Right atrium auricular region (tissue), 2 donors: ENCODE results near the gene CCDC69. TPM values are rescaled to one million over a fixed set of nuclear protein-coding genes. Genes with fewer than 3 reads are reported as not detected.

Experiments
- DNase-seq: peaks from one replicate; pipeline ENCODE4 v3.0.0-alpha.2; 2019; ENCODE audit warnings: low spot score
- H3K27ac ChIP-seq, 2 donors: fragments of 200-600 bp; sonication (generic); 1 replicate in 1 of 2; 2 replicates in 1 of 2; pipeline ENCODE4 v1.5.1; 2016 to 2019
- H3K27me3 ChIP-seq, 2 donors: fragments of 200-600 bp; sonication (generic); one replicate each; pipeline versions ENCODE4 v1.5.1 to v1.6.0; 2017 to 2019
- H3K36me3 ChIP-seq: fragments of 200-600 bp; sonication (generic); one replicate; pipeline ENCODE4 v1.5.1; 2016
- H3K4me1 ChIP-seq, 2 donors: fragments of 200-600 bp; sonication (generic); one replicate each; pipeline versions ENCODE4 v1.5.1 to v1.6.0; 2017 to 2019
- H3K4me3 ChIP-seq, 2 donors: fragments of 200-600 bp; sonication (generic); 1 replicate in 1 of 2; 2 replicates in 1 of 2; pipeline ENCODE4 v1.5.1; 2017 to 2019; ENCODE audit warnings: mild to moderate bottlenecking in 1 of 2, moderate library complexity in 1 of 2
- H3K9me3 ChIP-seq, 2 donors: fragments of 200-600 bp; sonication (generic); one replicate each; pipeline ENCODE4 v1.5.1; 2019
- CTCF ChIP-seq, 2 donors: fragments of 200-600 bp; sonication (generic); IDR thresholded peaks; one replicate each; pipeline ENCODE4 v1.5.1; 2019; ENCODE audit warnings: antibody characterized with exemption in 2 of 2
- total RNA-seq, 2 donors: library from RNA; depleted of rRNA; stranded (reverse); fragments of >200 nt; gene quantifications; one replicate each; pipeline ENCODE4 v1.1.0, GENCODE V29; 2016

CCDC69 gene
- total RNA-seq, 2 donors from 2014 or later, result 185 to 202 TPM

- Histone ChIP-seq H3K9me3 (peaks cover 0 to 8% of the 10 kb centered on the region in 2 donors), H3K4me3 (no peak overlapping the region), H3K27me3 (no peaks in the 10 kb centered on the region), H3K36me3 (peaks cover 73% of the 10 kb centered on the region), H3K4me1 (no peaks in the 10 kb centered on the region), H3K27ac (no peak overlapping the region)
- no peak for TF ChIP-seq CTCF (IDR thresholded peaks at IDR 0.05)
- no peak for DNase-seq
Measured at GRCh38 chr5:151184316-151185042, 39.4 kb downstream of the CCDC69 start.

- no peak for TF ChIP-seq CTCF (IDR thresholded peaks at IDR 0.05)
- peak; percentile 44 for DNase-seq
- no peaks in the 10 kb centered on the region for H3K4me1 ChIP-seq
- H3K36me3 ChIP-seq, result peaks cover 65% of the 10 kb centered on the region
- H3K27ac ChIP-seq, result no peak overlapping the region
- no peaks in the 10 kb centered on the region for H3K9me3 ChIP-seq
- H3K27me3 ChIP-seq, result no peaks in the 10 kb centered on the region
- no peak overlapping the region for H3K4me3 ChIP-seq
Measured at GRCh38 chr5:151183456-151184245, 40.2 kb downstream of the CCDC69 start.

- Histone ChIP-seq H3K27me3 (no peaks in the 10 kb centered on the region), H3K36me3 (peaks cover 59% of the 10 kb centered on the region), H3K9me3 (no peaks in the 10 kb centered on the region), H3K27ac (no peak overlapping the region), H3K4me3 (no peak overlapping the region), H3K4me1 (no peaks in the 10 kb centered on the region)
- DNase-seq, result peak; percentile 44
- no peak for TF ChIP-seq CTCF (IDR thresholded peaks at IDR 0.05)
Measured at GRCh38 chr5:151182976-151183375, 40.9 kb downstream of the CCDC69 start.

GRCh38 chr5:151182524-151182900 lies 41.4 kb downstream of the CCDC69 start:
- no peaks in the 10 kb centered on the region for H3K4me1 ChIP-seq
- H3K27me3 ChIP-seq, result no peaks in the 10 kb centered on the region
- H3K27ac ChIP-seq, result no peak overlapping the region
- no peaks in the 10 kb centered on the region for H3K9me3 ChIP-seq
- no peak for TF ChIP-seq CTCF (IDR thresholded peaks at IDR 0.05)
- H3K4me3 ChIP-seq, result no peak overlapping the region
- peak; percentile 13 for DNase-seq
- H3K36me3 ChIP-seq, result peaks cover 54% of the 10 kb centered on the region

- H3K9me3 ChIP-seq, result no peaks in the 10 kb centered on the region
- no peak overlapping the region for H3K27ac ChIP-seq
- H3K4me3 ChIP-seq, result no peak overlapping the region
- DNase-seq, result peak; percentile 46
- H3K27me3 ChIP-seq, result no peaks in the 10 kb centered on the region
- TF ChIP-seq CTCF (IDR thresholded peaks at IDR 0.05), result no peak
- no peaks in the 10 kb centered on the region for H3K4me1 ChIP-seq
- peaks cover 51% of the 10 kb centered on the region for H3K36me3 ChIP-seq
Measured at GRCh38 chr5:151181818-151182523, 41.9 kb downstream of the CCDC69 start.
